ENCODE data around the gene PCMTD2.

PCMTD2 gene

GRCh38 chr20:64222291-64222735, 33.2 kb upstream of the PCMTD2 start:
- Histone ChIP-seq H3K4me3 (ENCODE audit: low read depth, low read length, poor library complexity, severe bottlenecking) (no peak overlapping the region), H3K9ac (ENCODE audit: low read length) (no peak overlapping the region), H3K9me3 (ENCODE audit: low read length) (no peaks in the 10 kb centered on the region), H4K20me1 (ENCODE audit: insufficient read depth, low read length) (no peaks in the 10 kb centered on the region), H3K79me2 (ENCODE audit: insufficient read depth, low read length) (no peaks in the 10 kb centered on the region), H3K27me3 (ENCODE audit: insufficient read depth, low read length) (0 out of 2 replicates have a peak, but pooled peaks cover 3% of the 10 kb centered on the region), H3F3A (ENCODE audit: insufficient read depth, low read length) (no peaks in the 10 kb centered on the region), H2AFZ (ENCODE audit: low read length) (no peak overlapping the region), H3K27ac (ENCODE audit: low read depth, low read length, poor library complexity, severe bottlenecking) (no peak overlapping the region), H3K4me1 (ENCODE audit: insufficient read depth, low read length, severe bottlenecking) (no peaks in the 10 kb centered on the region), H3K9me2 (ENCODE audit: low read depth, low read length) (no peaks in the 10 kb centered on the region), H3K4me2 (ENCODE audit: low read length) (no peak overlapping the region), H3K36me3 (ENCODE audit: insufficient read depth, low read length) (no peaks in the 10 kb centered on the region)
- TF ChIP-seq, protein P1, sequence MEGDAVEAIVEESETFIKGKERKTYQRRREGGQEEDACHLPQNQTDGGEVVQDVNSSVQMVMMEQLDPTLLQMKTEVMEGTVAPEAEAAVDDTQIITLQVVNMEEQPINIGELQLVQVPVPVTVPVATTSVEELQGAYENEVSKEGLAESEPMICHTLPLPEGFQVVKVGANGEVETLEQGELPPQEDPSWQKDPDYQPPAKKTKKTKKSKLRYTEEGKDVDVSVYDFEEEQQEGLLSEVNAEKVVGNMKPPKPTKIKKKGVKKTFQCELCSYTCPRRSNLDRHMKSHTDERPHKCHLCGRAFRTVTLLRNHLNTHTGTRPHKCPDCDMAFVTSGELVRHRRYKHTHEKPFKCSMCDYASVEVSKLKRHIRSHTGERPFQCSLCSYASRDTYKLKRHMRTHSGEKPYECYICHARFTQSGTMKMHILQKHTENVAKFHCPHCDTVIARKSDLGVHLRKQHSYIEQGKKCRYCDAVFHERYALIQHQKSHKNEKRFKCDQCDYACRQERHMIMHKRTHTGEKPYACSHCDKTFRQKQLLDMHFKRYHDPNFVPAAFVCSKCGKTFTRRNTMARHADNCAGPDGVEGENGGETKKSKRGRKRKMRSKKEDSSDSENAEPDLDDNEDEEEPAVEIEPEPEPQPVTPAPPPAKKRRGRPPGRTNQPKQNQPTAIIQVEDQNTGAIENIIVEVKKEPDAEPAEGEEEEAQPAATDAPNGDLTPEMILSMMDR (IDR thresholded peaks at IDR 0.05; ENCODE audit: low read length) = no peak
- no peak for TF ChIP-seq EZH2 (IDR thresholded peaks at IDR 0.05; ENCODE audit: borderline replicate concordance, low read length)

GRCh38 chr20:64222851-64223525, 32.6 kb upstream of the PCMTD2 start:
- H3K27me3 ChIP-seq (ENCODE audit: insufficient read depth, low read length) = peaks cover 3% of the 10 kb centered on the region; the same call in 1 of the 2 replicates
- H3K27ac ChIP-seq (ENCODE audit: low read depth, low read length, poor library complexity, severe bottlenecking) = no peak overlapping the region

DNA sequence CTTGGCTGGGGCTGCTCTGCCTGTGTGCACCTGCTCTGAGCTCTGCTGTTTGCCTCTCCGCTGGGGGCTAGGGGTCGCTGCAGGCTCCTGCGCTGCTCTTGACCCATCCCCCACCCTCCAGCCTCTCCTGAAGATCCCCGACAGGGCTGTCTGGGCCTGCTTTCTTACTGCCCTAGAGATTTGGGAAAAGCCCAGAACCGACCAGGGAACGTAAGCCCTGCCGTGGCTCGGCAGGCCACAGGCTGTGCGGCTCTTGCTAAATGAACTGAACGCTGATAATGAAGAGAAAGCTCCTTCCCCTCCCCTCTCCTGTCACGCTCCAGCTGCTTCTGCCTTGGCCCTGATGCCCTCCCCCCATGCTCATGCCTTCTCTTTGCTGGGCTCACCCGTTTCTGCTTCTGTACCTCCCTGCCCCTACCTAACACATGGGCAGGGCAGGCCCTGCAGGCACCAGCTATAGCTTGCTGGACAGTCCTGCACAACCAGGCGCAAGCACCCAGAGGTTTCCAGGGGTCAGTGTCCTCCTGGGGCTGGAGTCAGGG, 32.0 kb upstream of the PCMTD2 start:
- Histone ChIP-seq H3K9me2 (ENCODE audit: low read depth, low read length) (no peaks in the 10 kb centered on the region), H3K36me3 (ENCODE audit: insufficient read depth, low read length) (no peaks in the 10 kb centered on the region), H3K27me3 (ENCODE audit: insufficient read depth, low read length) (peaks cover 7% of the 10 kb centered on the region; the same call in 1 of the 2 replicates), H3K27ac (ENCODE audit: low read depth, low read length, poor library complexity, severe bottlenecking) (no peak overlapping the region), H3K4me1 (ENCODE audit: insufficient read depth, low read length, severe bottlenecking) (no peaks in the 10 kb centered on the region), H3K9me3 (ENCODE audit: low read length) (no peaks in the 10 kb centered on the region), H3K4me3 (ENCODE audit: low read depth, low read length, poor library complexity, severe bottlenecking) (no peak overlapping the region), H2AFZ (ENCODE audit: low read length) (no peak overlapping the region), H3F3A (ENCODE audit: insufficient read depth, low read length) (no peaks in the 10 kb centered on the region), H4K20me1 (ENCODE audit: insufficient read depth, low read length) (no peaks in the 10 kb centered on the region), H3K9ac (ENCODE audit: low read length) (no peak overlapping the region), H3K79me2 (ENCODE audit: insufficient read depth, low read length) (no peaks in the 10 kb centered on the region), H3K4me2 (ENCODE audit: low read length) (no peak overlapping the region)
- no peak for TF ChIP-seq EZH2 (IDR thresholded peaks at IDR 0.05; ENCODE audit: borderline replicate concordance, low read length)
- TF ChIP-seq, protein P1 (IDR thresholded peaks at IDR 0.05; ENCODE audit: low read length) = peak; percentile 58

More at GRCh38 chr20:64222851-64223525, 32.6 kb upstream of the PCMTD2 start:
- Histone ChIP-seq H3K36me3 (ENCODE audit: insufficient read depth, low read length) (no peaks in the 10 kb centered on the region), H3K79me2 (ENCODE audit: insufficient read depth, low read length) (no peaks in the 10 kb centered on the region), H3K4me2 (ENCODE audit: low read length) (no peak overlapping the region), H3K9ac (ENCODE audit: low read length) (no peak overlapping the region), H3K9me3 (ENCODE audit: low read length) (no peaks in the 10 kb centered on the region), H3K4me3 (ENCODE audit: low read depth, low read length, poor library complexity, severe bottlenecking) (no peak overlapping the region), H3F3A (ENCODE audit: insufficient read depth, low read length) (no peaks in the 10 kb centered on the region), H4K20me1 (ENCODE audit: insufficient read depth, low read length) (no peaks in the 10 kb centered on the region), H3K9me2 (ENCODE audit: low read depth, low read length) (no peaks in the 10 kb centered on the region), H3K4me1 (ENCODE audit: insufficient read depth, low read length, severe bottlenecking) (no peaks in the 10 kb centered on the region), H2AFZ (ENCODE audit: low read length) (no peak overlapping the region)
- TF ChIP-seq, protein P1 (IDR thresholded peaks at IDR 0.05; ENCODE audit: low read length) = no peak
- TF ChIP-seq EZH2 (IDR thresholded peaks at IDR 0.05; ENCODE audit: borderline replicate concordance, low read length) = no peak
